Calu3 (cell line): ENCODE data around the gene CABLES2. TPM values are rescaled to one million over a fixed set of nuclear protein-coding genes. Genes with fewer than 3 reads are reported as not detected.

Experiments used
- BruUV-seq: library from RNA; stranded (reverse); fragments of 400-500 nt; replicated peaks from 2 replicates; lab custom pipeline; 2021; lab: Mats Ljungman, UMichigan
- CTCF ChIA-PET: fragments of 300-600 bp; sonication (Branson Sonifier 250); formaldehyde crosslinking; loops from one replicate; lab custom pipeline; 2022; ENCODE audit warnings: antibody characterized with exemption; lab: Charles Lee
- DNase-seq: peaks from one replicate; pipeline ENCODE4 v3.0.0; 2022
- H3K27ac Mint-ChIP-seq: one replicate; pipeline ENCODE4 v1.8.0; 2022; ENCODE audit warnings: mixed read lengths; ENCODE audit not compliant: unreplicated experiment
- H3K27me3 Mint-ChIP-seq: one replicate; pipeline ENCODE4 v1.8.0; 2022; ENCODE audit warnings: mixed read lengths; ENCODE audit not compliant: unreplicated experiment
- H3K36me3 Mint-ChIP-seq: one replicate; pipeline ENCODE4 v1.8.0; 2022; ENCODE audit warnings: mild to moderate bottlenecking, moderate library complexity, mixed read lengths; ENCODE audit not compliant: insufficient read depth, unreplicated experiment
- H3K4me1 Mint-ChIP-seq: one replicate; pipeline ENCODE4 v1.8.0; 2022; ENCODE audit warnings: mild to moderate bottlenecking, low read depth, mixed read lengths; ENCODE audit not compliant: unreplicated experiment
- H3K4me3 Mint-ChIP-seq: one replicate; pipeline ENCODE4 v1.8.0; 2022; ENCODE audit warnings: mild to moderate bottlenecking, low read depth, moderate library complexity, mixed read lengths; ENCODE audit not compliant: unreplicated experiment
- H3K9me3 Mint-ChIP-seq: one replicate; pipeline ENCODE4 v1.8.0; 2022; ENCODE audit warnings: low read depth, mixed read lengths; ENCODE audit not compliant: unreplicated experiment
- intact Hi-C: fragments of 100-400 bp; cut with micrococcal nuclease; formaldehyde crosslinking; loops from one replicate; pipeline ENCODE4 v1.10.0; 2022; ENCODE audit not compliant: unreplicated experiment
- total RNA-seq: library from RNA; stranded (reverse); gene quantifications from 2 replicates; pipeline ENCODE4 v1.2.3, GENCODE V29; 2022
- TF ChIP-seq, protein P1 (sequence below): fragments of 200-600 bp; IDR thresholded peaks from one replicate; pipeline ENCODE4 v1.8.0; 2022; ENCODE audit warnings: antibody characterized with exemption; ENCODE audit not compliant: unreplicated experiment

Gene CABLES2
- total RNA-seq, 1 experiment from 2014 or later = 13.6 TPM

DNA sequence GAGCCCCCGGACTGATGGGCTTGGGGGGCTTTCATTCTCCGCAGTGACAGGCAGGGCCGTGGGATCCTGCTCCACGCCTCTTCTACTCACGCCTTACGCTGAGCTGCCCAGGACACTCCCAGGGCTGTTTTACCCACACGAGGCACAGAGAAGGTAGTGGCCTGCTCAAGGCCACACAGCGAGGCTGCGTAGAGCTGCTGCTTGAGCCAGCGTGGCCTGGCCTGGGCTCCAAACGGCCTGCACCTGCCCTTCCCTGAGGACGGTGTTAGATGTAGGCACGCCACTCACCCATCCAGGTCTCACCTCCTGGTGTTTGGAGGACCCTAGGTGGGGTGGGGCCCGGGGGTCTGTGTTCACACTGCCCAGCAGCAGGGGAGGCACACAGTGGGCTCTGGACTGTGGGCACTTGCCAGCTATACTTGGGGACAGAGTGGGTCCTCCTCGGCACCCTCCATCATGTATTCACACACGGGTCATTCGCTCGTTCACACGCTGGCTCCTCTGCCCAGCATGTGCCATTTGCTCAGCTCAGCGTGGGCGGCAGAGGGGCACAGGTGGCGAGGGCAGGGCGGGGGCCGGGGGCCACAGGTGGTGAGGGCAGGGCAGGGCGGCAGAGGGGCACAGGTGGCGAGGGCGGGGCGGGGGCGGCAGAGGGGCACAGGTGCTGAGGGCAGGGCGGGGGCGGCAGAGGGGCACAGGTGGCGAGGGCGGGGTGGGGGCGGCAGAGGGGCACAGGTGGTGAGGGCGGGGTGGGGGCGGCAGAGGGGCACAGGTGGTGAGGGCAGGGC is 38.7 kb upstream of the CABLES2 start:
- TF ChIP-seq, protein P1, sequence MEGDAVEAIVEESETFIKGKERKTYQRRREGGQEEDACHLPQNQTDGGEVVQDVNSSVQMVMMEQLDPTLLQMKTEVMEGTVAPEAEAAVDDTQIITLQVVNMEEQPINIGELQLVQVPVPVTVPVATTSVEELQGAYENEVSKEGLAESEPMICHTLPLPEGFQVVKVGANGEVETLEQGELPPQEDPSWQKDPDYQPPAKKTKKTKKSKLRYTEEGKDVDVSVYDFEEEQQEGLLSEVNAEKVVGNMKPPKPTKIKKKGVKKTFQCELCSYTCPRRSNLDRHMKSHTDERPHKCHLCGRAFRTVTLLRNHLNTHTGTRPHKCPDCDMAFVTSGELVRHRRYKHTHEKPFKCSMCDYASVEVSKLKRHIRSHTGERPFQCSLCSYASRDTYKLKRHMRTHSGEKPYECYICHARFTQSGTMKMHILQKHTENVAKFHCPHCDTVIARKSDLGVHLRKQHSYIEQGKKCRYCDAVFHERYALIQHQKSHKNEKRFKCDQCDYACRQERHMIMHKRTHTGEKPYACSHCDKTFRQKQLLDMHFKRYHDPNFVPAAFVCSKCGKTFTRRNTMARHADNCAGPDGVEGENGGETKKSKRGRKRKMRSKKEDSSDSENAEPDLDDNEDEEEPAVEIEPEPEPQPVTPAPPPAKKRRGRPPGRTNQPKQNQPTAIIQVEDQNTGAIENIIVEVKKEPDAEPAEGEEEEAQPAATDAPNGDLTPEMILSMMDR = no peak
- no peaks in the 10 kb centered on the region for H3K36me3 Mint-ChIP-seq
- H3K27me3 Mint-ChIP-seq = peaks cover 100% of the 10 kb centered on the region
- CTCF ChIA-PET = interaction anchor here (0.6 kb wide), 1 partner anchor 1638 kb away, joined by 4 read pairs; no protein-coding TSS in a partner anchor
- no peak overlapping the region for H3K4me3 Mint-ChIP-seq
- no TSS peak for BruUV-seq
- no peaks in the 10 kb centered on the region for H3K9me3 Mint-ChIP-seq
- no peak overlapping the region for H3K27ac Mint-ChIP-seq
- H3K4me1 Mint-ChIP-seq = no peaks in the 10 kb centered on the region
- intact Hi-C loops = no loop called here
- DNase-seq = no peak

DNA sequence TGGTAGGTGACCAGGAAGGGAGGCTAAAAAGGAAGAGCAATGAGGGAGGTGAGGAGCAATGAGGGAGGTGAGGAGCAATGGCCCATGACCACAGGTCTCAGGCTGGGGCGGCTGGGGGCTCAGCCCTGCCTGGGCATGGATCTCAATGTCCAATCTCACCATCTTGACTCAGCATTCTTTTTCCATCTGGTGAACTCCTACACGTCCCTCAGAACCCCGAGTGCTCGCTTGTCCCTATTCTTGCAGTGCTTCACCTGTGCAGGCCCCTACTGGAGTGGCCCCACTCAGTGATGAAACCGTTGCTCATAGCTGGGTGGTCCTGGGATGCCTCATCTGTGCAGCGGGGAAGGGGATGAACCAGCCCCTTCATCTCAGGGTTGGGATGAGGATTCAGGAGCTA is 37.2 kb upstream of the CABLES2 start:
- CTCF ChIA-PET = interaction anchor here (0.9 to 1.6 kb wide), 2 partner anchors 20 to 34 kb away, joined by 3 to 4 read pairs; no protein-coding TSS in a partner anchor
- Mint-ChIP-seq H3K27me3 (peaks cover 100% of the 10 kb centered on the region), H3K36me3 (no peaks in the 10 kb centered on the region), H3K4me1 (no peaks in the 10 kb centered on the region), H3K9me3 (no peaks in the 10 kb centered on the region), H3K4me3 (no peak overlapping the region), H3K27ac (no peak overlapping the region)
- BruUV-seq = no TSS peak
- TF ChIP-seq, protein P1 = no peak
- intact Hi-C loops = no loop called here
- no peak for DNase-seq

DNA sequence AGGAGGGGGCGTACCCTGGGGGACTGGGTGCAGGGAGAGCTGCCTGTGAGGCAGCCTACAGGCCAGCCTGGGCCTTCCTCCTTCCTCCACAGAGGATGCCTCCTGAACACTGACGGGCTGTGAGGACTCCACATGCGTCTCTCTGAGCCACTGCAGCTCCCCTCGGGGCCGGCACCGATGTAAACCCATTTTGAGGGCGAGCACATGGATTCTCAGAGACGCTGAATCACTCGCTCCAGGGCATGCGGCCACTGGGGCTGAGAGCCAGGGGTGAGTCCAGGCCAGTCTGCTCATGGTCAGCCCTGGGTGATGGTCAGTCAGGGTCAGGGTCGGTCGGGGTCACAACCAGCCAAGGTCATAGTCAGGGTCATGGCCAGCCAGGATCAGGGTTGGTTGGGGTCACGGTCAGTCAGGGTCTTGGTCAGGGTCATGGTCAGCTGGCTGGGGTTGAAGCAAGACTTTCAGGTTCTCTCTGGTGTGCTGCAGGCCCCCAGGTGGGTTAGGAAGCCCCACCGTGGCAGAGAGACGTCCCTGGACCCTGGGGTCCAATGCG is 35.0 kb upstream of the CABLES2 start:
- Mint-ChIP-seq H3K9me3 (no peaks in the 10 kb centered on the region), H3K4me1 (no peaks in the 10 kb centered on the region), H3K36me3 (no peaks in the 10 kb centered on the region), H3K27ac (no peak overlapping the region), H3K4me3 (no peak overlapping the region), H3K27me3 (peaks cover 100% of the 10 kb centered on the region)
- CTCF ChIA-PET = no interaction called here
- BruUV-seq = no TSS peak
- TF ChIP-seq, protein P1 = no peak
- no peak for DNase-seq
- intact Hi-C loops = no loop called here

DNA sequence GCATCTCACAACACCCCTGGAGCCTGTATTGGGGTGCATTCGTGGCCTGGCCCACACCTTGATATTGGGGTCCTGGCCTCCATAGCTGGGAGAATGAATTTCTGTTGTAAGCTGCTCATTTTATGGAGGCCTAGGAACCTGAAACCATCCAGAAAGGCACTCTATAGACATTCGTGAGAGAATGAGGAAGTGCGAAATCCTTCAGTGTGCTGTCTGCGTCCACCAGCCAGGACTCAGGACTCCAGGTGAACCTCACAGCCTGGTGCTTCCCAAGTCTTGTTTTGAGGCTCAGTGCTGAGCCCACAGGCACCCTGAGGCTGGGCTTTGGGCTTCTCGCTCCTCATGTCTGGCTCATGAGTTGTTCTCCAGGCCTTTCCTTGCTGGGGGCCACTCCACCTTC is 32.1 kb upstream of the CABLES2 start:
- intact Hi-C loops = no loop called here
- TF ChIP-seq, protein P1 = no peak
- no TSS peak for BruUV-seq
- Mint-ChIP-seq H3K9me3 (no peaks in the 10 kb centered on the region), H3K27me3 (peaks cover 100% of the 10 kb centered on the region), H3K4me3 (no peak overlapping the region), H3K4me1 (no peaks in the 10 kb centered on the region), H3K36me3 (no peaks in the 10 kb centered on the region), H3K27ac (no peak overlapping the region)
- CTCF ChIA-PET = no interaction called here
- DNase-seq = no peak
